Endothelial cell of umbilical vein (primary cell): Measurements from ENCODE around the gene CFAP69. TPM values are rescaled to one million over a fixed set of nuclear protein-coding genes. Genes with fewer than 3 reads are reported as not detected.

ENCODE experiments used
- BruUV-seq: library from RNA; stranded (reverse); fragments of 400-500 nt; replicated peaks from 2 replicates; lab custom pipeline; 2021; lab: Mats Ljungman, UMichigan
- CTCF ChIA-PET: fragments of 300-600, 350-600 bp; sonication (Branson Sonifier 250); formaldehyde crosslinking; loops from one replicate; lab custom pipeline; 2021; ENCODE audit warnings: antibody characterized with exemption, inconsistent platforms; lab: Charles Lee
- POLR2A ChIA-PET: fragments of 300-600, 350-600 bp; sonication (Branson Sonifier 250); formaldehyde crosslinking; loops from one replicate; lab custom pipeline; 2021; ENCODE audit warnings: antibody characterized with exemption, inconsistent platforms; lab: Charles Lee
- DNase-seq: peaks from one replicate; pipeline ENCODE4 v3.0.0-alpha.2; 2011; ENCODE audit warnings: low read depth, low spot score
- FAIRE-seq: peaks from 2 replicates; lab custom pipeline; 2011; peaks lifted over from hg19 to GRCh38; lab: Jason Lieb, UNC
- H2AFZ ChIP-seq: 2 replicates; pipeline ENCODE4 v1.6.0; 2012; ENCODE audit warnings: low read depth, low read length, control low read depth, inconsistent platforms
- H3K27ac ChIP-seq: 2 replicates; pipeline ENCODE4 v1.5.1; 2011; ENCODE audit warnings: low read depth, mild to moderate bottlenecking, control low read depth, low read length, moderate library complexity; ENCODE audit not compliant: insufficient read depth
- H3K27me3 ChIP-seq, 2 experiments: 2 replicates each; pipeline versions ENCODE4 v1.6.0 to v1.6.1; 2011; ENCODE audit warnings: low read length in 2 of 2, mixed read lengths in 1 of 2; ENCODE audit not compliant: control insufficient read depth in 2 of 2, insufficient read depth in 2 of 2
- H3K36me3 ChIP-seq, 2 experiments: 2 replicates in 1 of 2; 3 replicates in 1 of 2; pipeline ENCODE4 v1.5.1; 2011; ENCODE audit warnings: low read length in 2 of 2, mild to moderate bottlenecking in 1 of 2, moderate library complexity in 1 of 2; ENCODE audit not compliant: control insufficient read depth in 2 of 2, insufficient read depth in 2 of 2; ENCODE audit errors: extremely low read depth in 1 of 2
- H3K4me1 ChIP-seq: 3 replicates; pipeline ENCODE4 v1.5.1; 2011; ENCODE audit warnings: mild to moderate bottlenecking, low read length; ENCODE audit not compliant: control insufficient read depth, insufficient read depth; ENCODE audit errors: extremely low read depth
- H3K4me2 ChIP-seq: 2 replicates; pipeline ENCODE4 v1.6.1; 2011; ENCODE audit warnings: low read length, control low read depth, mixed read lengths; ENCODE audit not compliant: insufficient read depth
- H3K4me3 ChIP-seq, 3 experiments: fragments of 200-600 bp in 1 of 3; sonication (generic), shearing (Covaris generic) in 1 of 3; replicated peaks in 1 of 3; 2 replicates each; pipeline ENCODE4 v1.5.1; 2011 to 2016; ENCODE audit warnings: control low read depth in 3 of 3, low read length in 3 of 3, mild to moderate bottlenecking in 2 of 3, inconsistent platforms in 1 of 3, low read depth in 1 of 3, moderate library complexity in 1 of 3; ENCODE audit not compliant: insufficient read depth in 1 of 3
- H3K79me2 ChIP-seq: 2 replicates; pipeline ENCODE4 v1.6.0; 2012; ENCODE audit warnings: low read length, inconsistent platforms; ENCODE audit not compliant: control insufficient read depth, insufficient read depth
- H3K9ac ChIP-seq: replicated peaks from 2 replicates; pipeline ENCODE3; 2011; ENCODE audit warnings: low read length, control low read depth; ENCODE audit not compliant: insufficient read depth; ENCODE audit errors: extremely low read depth
- H3K9me1 ChIP-seq: replicated peaks from 3 replicates; pipeline ENCODE4 v1.6.0; 2011; ENCODE audit warnings: mild to moderate bottlenecking, low read length; ENCODE audit not compliant: control insufficient read depth, insufficient read depth; ENCODE audit errors: extremely low read depth
- H3K9me3 ChIP-seq: replicated peaks from 2 replicates; pipeline ENCODE4 v1.5.1; 2012; ENCODE audit warnings: low read length, inconsistent platforms; ENCODE audit not compliant: control insufficient read depth, insufficient read depth
- H4K20me1 ChIP-seq: replicated peaks from 2 replicates; pipeline ENCODE3; 2011; ENCODE audit warnings: mild to moderate bottlenecking, low read length; ENCODE audit not compliant: control insufficient read depth, insufficient read depth; ENCODE audit errors: extremely low read depth
- CTCF ChIP-seq, 2 donors: IDR thresholded peaks; 1 replicate in 1 of 2; 2 replicates in 1 of 2; pipeline ENCODE4 v1.5.1; 2011; ENCODE audit warnings: low read length in 2 of 2, mild to moderate bottlenecking in 2 of 2, moderate library complexity in 2 of 2, control low read depth in 1 of 2, inconsistent platforms in 1 of 2, low read depth in 1 of 2; ENCODE audit not compliant: insufficient read depth in 1 of 2; ENCODE audit errors: extremely low read depth in 1 of 2
- EZH2 ChIP-seq: IDR thresholded peaks from 2 replicates; pipeline ENCODE4 v1.6.1; 2012; ENCODE audit warnings: borderline replicate concordance, low read depth, mild to moderate bottlenecking, moderate library complexity, low read length, inconsistent platforms; ENCODE audit not compliant: severe bottlenecking
- FOS ChIP-seq: IDR thresholded peaks from 2 replicates; pipeline ENCODE4 v1.6.1; 2011; ENCODE audit warnings: mild to moderate bottlenecking, low read length, moderate library complexity, borderline replicate concordance; ENCODE audit not compliant: insufficient read depth
- GATA2 ChIP-seq: IDR thresholded peaks from 2 replicates; pipeline ENCODE4 v1.7.0; 2011; ENCODE audit warnings: low read depth, mild to moderate bottlenecking, moderate library complexity, mixed read lengths, low read length; ENCODE audit not compliant: insufficient read length, insufficient read depth
- JUN ChIP-seq: IDR thresholded peaks from 2 replicates; pipeline ENCODE4 v1.6.1; 2011; ENCODE audit warnings: borderline replicate concordance, low read depth; ENCODE audit not compliant: insufficient read length, insufficient read depth
- MYC ChIP-seq: IDR thresholded peaks from one replicate; pipeline ENCODE4 v1.6.1; 2011; ENCODE audit warnings: mild to moderate bottlenecking, low read depth, low read length
- POLR2A ChIP-seq: IDR thresholded peaks from 2 replicates; pipeline ENCODE4 v1.6.1; 2012; ENCODE audit warnings: low read depth, mild to moderate bottlenecking, control low read depth, low read length
- POLR2AphosphoS5 ChIP-seq: IDR thresholded peaks from 2 replicates; pipeline ENCODE4 v1.6.1; 2012; ENCODE audit warnings: low read depth, mild to moderate bottlenecking, control low read depth, low read length, moderate library complexity; ENCODE audit not compliant: insufficient read depth
- dilution Hi-C: fragments of 300-500 bp; cut with MboI; formaldehyde crosslinking; loops from one replicate; pipeline ENCODE4 v1.15.0; 2019; ENCODE audit warnings: low sequenced_read_pairs; ENCODE audit not compliant: extremely low pct_ligation_motif_present
- intact Hi-C: fragments of 100-400 bp; cut with micrococcal nuclease; formaldehyde crosslinking; loops from one replicate; pipeline ENCODE4 v1.10.0; 2022
- polyA plus RNA-seq, 4 experiments: library from polyadenylated mRNA; depleted of rRNA in 3 of 4; stranded (reverse) in 3 of 4; unstranded in 1 of 4; fragments of >200 nt; gene quantifications; 2 replicates each; pipeline versions ENCODE4 v1.2.1 to v1.2.3, GENCODE V29; 2011 to 2012; ENCODE audit warnings: missing spikeins in 1 of 4
- total RNA-seq: library from RNA; stranded (reverse); gene quantifications from 2 replicates; pipeline ENCODE4 v1.2.3, GENCODE V29; 2021
- TF ChIP-seq, protein P1 (sequence below): IDR thresholded peaks from 2 replicates; pipeline ENCODE4 v1.6.1; 2011; ENCODE audit not compliant: insufficient read depth, insufficient read length

Gene CFAP69
- total and polyA plus RNA-seq, 2 donors (not counting 3 experiments of a cell fraction or from before 2014, with no cell fraction given) = 0.81 to 4.4 TPM

DNA sequence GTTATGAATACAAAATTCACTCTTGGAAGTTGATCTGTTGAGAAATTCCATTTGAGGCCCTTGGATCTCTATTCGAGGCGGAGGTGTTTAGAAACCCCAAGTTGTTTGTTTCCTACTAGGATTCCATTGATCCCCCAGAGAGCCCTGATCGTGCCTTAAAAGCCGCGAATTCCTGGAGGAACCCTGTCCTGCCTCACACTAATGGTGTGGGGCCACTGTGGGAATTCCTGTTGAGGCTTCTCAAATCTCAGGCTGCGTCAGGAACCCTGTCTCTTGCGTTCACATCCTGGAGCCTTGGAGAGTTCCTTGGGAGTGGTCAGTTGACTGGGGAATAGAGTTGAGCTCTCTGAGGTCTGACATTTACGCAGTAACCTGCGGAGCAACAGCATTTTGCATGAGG is 1.2 kb downstream of the CFAP69 start:
- Histone ChIP-seq H3K79me2 (no peaks in the 10 kb centered on the region), H3K4me1 (peaks cover 17% of the 10 kb centered on the region), H3K9me1 (no peaks in the 10 kb centered on the region), H3K9me3 (no peaks in the 10 kb centered on the region), H3K4me3 (no peak overlapping the region), H3K9ac (no peak overlapping the region), H3K27me3 (no peaks in the 10 kb centered on the region), H2AFZ (peak overlapping the region; percentile 38), H3K27ac (no peak overlapping the region), H3K36me3 (no peaks in the 10 kb centered on the region), H3K4me2 (no peak overlapping the region), H4K20me1 (no peaks in the 10 kb centered on the region)
- dilution Hi-C loops (no loop called here), intact Hi-C loops (no loop called here)
- no peak for DNase-seq
- ChIA-PET CTCF (interaction anchor here (1.0 to 2.0 kb wide), 7 partner anchors 14 to 182 kb away, joined by 3 to 7 read pairs (median 4); partner anchors contain the start of genes STEAP1 and STEAP2), POLR2A (interaction anchor here (0.6 kb wide), 1 partner anchor 52 kb away, joined by 3 read pairs; no protein-coding TSS in a partner anchor)
- TSS peak; percentile 19 for BruUV-seq
- no peak for FAIRE-seq
- TF ChIP-seq MYC (no peak), GATA2 (no peak), CTCF (IDR thresholded peaks at IDR 0.05; ENCODE audit: extremely low read depth in 1 of 2, insufficient read depth in 1 of 2, low read depth in 1 of 2, low read length in 2 of 2) (no peak), FOS (no peak), JUN (no peak), POLR2AphosphoS5 (no peak), EZH2 (no peak), POLR2A (no peak)
- TF ChIP-seq, protein P1, sequence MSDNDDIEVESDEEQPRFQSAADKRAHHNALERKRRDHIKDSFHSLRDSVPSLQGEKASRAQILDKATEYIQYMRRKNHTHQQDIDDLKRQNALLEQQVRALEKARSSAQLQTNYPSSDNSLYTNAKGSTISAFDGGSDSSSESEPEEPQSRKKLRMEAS = no peak
